MM.1S (cell line): ENCODE data around the gene SNX7.

Source experiments
- EZH2 ChIP-seq: fragments of 300-600 bp; sonication (generic); optimal IDR thresholded peaks from 2 replicates; pipeline ENCODE3; 2017; ENCODE audit warnings: low read depth, mild to moderate bottlenecking, antibody characterized with exemption, low read length, mixed read lengths
- EZH2phosphoT487 ChIP-seq: fragments of 300-600 bp; sonication (generic); IDR thresholded peaks from 2 replicates; pipeline ENCODE4 v1.6.1; 2018; ENCODE audit warnings: antibody characterized with exemption, low read length
- TF ChIP-seq, protein P1 (sequence below): fragments of 300-600 bp; sonication (generic); IDR thresholded peaks from 2 replicates; pipeline ENCODE4 v1.5.1; 2016; ENCODE audit warnings: antibody characterized with exemption, low read length, mixed read lengths

DNA sequence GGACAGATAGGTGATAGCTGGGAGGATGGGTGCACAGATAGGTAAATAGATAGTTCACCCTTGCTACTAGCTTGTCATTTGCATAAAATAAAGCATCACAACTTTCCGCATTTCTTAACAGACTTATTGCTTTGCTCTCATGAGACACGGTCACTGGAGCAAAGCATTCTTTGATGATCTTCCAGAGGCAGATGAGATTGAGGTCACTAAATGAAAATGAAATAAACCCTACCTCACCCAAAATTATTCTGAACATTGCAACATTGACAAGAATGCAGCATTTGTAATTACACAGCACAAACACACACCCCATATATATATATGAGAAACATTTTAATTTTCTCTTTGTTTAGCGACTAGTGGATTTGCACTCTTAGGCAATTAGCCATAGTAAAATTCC is 107.6 kb downstream of the SNX7 start:
- TF ChIP-seq EZH2 (no peak), EZH2phosphoT487 (no peak)
- TF ChIP-seq, protein P1, sequence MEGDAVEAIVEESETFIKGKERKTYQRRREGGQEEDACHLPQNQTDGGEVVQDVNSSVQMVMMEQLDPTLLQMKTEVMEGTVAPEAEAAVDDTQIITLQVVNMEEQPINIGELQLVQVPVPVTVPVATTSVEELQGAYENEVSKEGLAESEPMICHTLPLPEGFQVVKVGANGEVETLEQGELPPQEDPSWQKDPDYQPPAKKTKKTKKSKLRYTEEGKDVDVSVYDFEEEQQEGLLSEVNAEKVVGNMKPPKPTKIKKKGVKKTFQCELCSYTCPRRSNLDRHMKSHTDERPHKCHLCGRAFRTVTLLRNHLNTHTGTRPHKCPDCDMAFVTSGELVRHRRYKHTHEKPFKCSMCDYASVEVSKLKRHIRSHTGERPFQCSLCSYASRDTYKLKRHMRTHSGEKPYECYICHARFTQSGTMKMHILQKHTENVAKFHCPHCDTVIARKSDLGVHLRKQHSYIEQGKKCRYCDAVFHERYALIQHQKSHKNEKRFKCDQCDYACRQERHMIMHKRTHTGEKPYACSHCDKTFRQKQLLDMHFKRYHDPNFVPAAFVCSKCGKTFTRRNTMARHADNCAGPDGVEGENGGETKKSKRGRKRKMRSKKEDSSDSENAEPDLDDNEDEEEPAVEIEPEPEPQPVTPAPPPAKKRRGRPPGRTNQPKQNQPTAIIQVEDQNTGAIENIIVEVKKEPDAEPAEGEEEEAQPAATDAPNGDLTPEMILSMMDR: no peak
